Fibroblast of skin of right quadriceps (primary cell): Measurements from ENCODE around the gene TPSG1.
A peak's percentile ranks its signal among the peaks of the same experiment; 100 is the strongest.
"Not testable (repeated sequence)": the region's sequence is repeated elsewhere in the genome, so short reads cannot be mapped to it uniquely, and the experiment has no call there.

Experiments used
- DNase-seq: peaks from one replicate; pipeline ENCODE4 v3.0.0-alpha.2; 2013

Gene TPSG1

DNA sequence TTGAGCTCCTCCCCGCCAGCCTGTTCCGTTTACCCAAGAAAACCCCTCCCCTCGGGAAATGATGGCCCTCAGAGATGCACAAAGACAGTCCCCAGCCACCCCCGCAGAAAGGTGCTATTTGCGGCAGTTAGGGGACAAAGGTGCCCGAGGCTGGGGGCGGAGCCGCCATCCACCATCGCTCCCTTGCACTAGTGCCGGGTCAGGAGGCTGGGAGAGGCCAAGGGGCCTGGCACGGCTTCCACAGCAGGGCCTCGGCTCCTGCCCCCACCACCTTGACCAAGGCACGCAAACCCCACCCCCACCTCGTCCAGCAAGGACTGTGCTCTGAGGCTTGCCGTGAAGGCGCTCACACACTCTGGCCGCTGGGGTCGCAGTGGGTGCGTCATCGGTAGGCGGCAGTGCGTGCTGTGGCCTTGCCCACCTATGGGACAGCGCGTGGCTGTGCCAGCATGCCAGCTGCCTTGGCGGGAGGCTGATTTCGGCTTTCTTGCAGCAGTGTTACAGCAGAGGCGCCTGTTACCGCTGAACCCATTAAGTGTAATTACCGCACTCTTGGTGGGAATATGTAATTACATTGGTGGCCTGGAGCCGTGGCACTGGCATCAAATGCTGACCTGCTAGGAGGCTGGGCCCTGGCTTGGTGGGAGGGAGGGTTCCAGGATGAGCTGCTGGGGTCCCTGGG, 31.8 kb downstream of the TPSG1 start:
- no peak for DNase-seq

DNA sequence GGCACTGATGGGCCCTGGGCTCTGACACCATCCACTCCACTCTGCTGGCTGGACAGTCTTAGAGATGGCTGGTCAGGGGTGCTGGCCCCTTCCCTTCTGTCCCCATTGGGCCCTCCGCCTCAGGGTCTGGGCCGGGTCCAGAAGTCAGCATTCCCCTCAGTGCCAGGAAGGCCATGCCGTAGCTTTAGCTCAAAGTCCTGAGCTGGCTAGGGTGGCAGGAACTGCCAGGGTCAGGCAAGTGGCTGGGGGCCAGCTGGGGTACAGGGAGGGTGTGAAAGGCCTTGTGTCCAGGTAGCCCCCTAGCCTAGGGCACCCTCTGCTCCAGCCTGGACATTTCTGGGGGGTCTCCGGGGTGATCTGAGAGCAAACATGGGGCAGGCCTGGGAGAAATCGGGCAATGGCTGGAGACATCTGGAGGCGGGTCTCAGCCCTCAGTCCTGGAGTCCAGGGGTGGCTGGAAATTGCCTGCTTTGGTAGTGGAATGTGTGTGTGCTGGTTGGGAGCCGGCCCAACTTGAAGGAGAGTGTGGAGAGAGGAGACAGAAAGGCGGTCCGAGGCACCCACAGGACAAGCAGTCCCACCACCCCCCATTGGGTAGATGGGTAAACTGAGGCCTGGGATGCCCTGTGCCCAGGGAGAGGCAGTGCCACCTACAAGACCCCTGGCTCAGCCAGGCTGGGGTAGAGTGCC, 32.5 kb downstream of the TPSG1 start:
- DNase-seq: no peak

DNA sequence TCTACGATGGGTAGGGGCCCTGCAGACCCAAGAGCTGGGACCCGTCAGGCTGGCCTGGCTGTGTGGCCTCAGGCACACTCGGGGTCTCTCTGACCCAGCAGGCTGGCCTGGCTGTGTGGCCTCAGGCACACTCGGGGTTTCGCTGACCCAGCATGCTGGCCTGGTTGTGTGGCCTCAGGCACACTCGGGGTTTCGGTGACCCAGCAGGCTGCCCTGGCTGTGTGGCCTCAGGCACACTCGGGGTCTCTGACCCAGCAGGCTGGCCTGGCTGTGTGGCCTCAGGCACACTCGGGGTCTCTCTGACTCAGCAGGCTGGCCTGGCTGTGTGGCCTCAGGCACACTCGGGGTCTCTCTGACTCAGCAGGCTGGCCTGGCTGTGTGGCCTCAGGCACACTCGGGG, 34.3 kb downstream of the TPSG1 start:
- DNase-seq: not testable (repeated sequence)

DNA sequence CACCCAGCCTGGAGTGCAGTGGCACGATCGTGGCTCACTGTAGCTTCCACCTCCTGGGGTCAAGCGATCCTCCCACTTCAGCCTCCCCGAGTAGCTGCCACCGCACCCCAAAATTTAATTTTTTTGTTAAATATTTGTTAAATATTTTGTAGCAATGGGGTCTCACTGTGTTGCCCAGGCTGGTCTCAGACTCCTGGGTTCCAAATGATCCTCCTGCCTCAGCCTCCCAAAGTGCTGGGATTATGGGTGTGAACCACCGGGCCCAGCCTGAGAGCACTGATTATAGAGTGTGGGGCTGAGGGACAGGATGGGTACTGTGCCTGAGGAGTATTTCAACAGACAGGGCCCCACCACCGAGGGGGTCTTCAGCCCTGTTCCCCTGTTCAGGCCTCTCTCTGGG, 35.6 kb downstream of the TPSG1 start:
- no peak for DNase-seq

DNA sequence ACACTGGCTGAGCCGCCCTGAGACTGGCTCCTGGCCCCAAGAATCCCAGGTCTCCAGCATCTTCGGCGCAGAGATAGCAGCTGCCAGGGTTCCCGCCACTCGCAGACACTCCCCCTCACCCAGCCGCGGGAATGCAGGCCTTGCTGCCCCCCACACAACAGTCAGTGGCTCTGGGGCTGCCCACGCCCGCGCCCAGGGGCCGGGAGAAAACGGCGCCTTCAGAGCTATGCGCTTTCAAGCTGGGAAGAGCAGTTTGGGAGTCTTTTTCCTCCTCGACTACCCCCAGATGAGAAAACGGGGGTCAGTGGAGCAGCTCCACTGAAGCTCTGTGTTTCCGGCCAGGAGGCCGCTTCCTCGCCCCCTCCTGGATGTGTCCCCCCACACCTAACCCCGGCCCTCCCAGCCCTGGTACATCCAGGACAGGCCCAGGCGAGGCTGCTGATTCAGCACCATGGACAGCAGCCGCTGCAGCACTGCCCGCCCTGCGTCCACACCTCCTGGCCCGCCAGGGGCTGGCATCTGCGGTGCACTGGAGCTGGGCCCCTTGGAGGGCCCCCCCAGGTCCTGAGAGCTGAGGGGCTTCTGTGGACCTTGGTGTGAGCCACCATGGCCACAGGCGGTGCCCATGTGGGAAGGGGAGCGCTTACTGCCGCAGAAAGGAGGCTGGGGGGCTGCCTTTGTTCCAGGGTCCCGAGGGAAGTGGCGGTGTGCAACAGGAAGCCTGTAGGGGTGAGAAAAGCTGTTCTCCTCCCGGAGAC, 36.5 kb downstream of the TPSG1 start:
- DNase-seq: peak; percentile 19

DNA sequence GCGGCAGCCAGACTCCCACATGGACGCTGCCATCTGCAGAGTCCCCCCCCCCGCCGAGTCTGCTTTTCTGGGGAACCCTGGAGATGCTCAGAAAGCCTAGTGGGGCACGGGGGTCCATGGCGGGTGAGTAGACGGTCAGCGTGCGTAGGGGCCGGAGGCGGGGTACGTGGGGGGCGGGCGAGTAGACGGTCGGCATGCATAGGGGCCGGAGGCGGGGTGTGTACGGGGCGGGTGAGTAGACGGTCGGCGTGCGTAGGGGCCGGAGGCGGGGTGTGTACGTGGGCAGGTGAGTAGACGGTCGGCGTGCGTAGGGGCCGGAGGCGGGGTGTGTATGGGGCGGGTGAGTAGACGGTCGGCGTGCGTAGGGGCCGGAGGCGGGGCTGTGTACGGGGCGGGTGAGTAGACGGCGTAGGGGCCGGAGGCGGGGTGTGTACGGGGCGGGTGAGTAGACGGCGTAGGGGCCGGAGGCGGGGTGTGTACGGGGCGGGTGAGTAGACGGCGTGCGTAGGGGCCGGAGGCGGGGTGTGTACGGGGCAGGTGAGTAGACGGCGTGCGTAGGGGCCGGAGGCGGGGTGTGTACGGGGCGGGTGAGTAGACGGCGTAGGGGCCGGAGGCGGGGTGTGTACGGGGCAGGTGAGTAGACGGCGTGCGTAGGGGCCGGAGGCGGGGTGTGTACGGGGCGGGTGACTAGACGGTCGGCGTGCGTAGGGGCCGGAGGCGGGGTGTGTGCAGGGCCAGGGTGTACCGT, 39.4 kb downstream of the TPSG1 start:
- not testable (repeated sequence) for DNase-seq

DNA sequence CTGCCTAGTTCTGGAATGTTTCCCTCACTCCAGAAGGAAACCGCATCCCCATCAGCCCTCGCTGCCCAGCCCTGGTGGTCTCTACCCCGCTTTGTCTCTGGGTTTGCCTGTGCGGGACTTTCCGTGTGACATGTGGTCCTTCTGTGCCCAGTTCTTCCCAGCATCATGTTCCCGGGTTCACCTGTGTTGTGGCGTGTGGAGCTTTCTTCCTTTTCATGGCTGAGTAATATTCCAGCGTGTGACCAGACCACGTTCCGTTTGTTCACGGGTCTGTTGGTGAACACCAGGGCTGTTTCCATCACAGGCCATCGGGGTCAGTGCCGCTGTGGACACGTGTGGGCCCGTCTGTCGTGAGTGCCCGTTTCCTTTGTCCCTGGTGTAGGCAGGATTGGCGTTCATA, 40.1 kb downstream of the TPSG1 start:
- no peak for DNase-seq

DNA sequence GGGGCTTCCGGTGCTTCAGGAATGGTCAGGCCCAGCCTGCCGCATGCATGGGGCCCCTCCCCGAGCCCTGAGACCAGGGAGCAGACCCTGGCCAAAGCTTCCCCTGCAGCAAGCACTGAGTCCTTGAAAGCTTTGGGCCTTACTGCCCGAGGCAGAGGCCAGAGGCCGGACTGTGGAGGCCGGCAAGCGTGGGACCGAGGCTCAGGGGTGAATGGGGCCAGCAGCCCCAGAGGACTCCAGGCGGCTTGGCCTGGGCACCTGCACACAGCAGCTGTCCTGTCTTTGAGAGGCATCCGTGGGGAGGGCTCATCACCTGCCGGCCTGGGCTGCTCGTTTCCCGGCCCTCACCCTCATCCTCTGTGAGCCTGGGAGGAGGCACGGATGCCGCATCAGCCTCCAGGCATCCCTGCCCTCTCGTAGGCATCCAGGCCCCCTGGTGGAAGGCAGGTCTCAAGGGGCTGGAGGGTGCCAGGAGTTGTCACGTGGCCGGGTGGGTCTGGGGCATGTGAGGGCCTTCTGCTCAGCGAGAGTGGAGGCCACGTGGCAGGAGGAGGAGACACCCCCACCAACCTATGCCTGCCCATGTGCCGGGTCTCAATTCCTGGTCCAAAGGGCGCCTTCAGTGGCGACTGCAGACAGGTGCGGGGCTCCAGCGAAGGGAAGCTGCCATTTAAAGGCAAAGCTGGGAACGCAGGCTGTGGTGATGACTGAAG, 40.8 kb downstream of the TPSG1 start:
- no peak for DNase-seq

DNA sequence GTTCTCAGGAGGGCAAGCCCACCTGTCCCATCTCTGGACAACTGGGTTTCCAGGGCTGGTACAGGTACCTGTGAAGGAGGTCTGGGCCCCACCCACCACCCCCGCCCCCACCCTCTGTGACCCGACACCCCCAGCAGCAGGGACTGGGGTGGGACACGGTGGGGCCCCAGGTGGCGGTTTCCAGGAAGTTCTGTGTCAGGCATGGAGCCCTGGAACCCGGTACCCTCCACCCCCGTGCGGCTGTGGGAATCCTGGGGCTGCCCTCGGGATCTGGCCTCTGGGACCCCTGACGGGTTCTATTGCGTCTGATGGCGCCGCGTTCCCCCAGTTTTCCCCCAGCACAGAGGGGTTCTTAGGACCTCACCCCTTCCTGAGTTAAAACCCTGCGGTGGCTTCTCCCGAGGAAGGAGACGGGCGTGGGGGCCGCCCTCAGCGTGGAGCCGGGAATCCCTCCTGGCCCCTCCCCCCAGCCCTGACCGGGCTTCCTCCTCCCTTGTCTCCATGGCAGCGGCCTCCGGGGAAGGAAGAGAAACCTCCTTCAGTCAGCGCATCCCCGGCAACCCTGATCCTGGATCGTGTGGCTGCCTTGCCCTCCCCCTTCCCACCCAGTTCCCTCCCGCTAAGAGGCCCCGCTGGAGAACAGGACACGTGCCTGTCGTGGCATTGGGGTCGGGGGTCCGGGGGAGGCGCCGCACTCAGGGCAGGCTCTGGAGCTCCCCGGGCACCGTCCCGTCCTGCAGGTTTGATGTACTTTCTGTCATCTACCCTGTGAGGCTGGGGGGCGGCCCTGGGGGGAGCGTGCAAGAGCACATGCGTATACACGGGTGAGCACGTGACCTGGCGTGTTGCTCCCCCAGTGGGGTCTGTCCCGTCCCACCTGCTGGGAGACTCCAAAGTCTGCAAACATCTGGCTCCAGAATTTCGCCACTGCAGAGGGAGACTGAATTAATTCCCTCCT, 41.8 kb downstream of the TPSG1 start:
- peak; percentile 49 for DNase-seq

DNA sequence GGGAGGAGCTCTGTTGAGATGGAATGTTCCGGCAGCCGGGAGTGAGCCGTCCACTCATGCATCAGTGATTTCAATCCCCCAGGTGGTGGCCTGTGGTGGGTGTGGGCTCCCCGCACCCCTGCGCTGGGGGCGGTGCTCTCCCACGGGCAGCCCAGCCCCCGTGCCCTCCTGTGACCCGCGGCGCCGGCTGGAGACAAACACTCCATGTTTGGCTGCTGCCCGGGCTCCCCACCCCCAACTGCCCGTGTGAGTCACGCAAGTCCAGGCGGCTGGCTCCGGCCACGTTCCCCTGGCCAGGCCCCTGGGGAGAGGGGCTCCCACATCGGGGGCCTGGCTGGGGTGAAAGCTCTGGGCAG, 42.8 kb downstream of the TPSG1 start:
- peak; percentile 61 for DNase-seq

DNA sequence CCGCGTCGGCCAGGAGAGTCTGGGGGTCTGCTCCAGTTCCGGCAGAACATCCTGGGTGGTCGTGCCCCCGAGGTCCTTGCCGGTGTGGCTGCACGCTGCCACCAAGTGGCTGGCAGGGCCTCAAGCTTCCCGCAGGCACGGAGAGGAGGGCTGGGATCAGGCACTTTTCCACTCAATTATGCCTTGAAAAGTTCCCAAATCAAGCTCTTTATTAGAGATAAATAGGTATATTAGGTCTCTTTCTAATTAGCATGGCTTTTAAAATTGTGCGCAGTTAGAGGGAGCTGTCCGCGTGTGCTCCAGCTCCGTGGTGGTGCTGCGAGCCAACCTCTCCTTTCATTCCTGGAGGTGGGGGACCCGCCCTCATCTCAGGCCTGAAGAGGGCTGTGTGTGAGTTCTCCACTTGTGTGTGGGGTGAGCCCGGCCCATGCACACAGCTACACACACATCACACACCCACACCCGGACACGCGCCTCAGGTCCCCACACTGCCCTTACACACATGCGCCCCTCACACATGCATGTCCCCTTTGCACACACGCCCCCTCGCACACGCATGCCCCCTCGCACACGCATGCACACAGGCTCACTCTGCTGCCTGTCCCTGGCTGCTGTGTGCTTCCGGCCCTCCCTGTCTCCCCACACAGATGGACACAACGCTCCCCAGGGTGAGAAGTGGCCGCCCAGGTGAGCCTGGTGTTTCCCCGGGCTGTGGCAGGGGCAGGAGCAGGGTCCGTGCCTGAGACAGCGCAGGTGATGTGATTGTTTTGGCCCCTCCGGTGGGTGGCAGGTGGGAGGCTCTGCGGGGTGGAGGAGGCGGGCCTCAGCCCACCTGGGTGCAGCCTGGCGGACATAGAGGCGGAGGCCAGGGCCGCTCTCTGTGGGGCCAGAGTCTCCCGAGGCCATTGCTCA, 43.4 kb downstream of the TPSG1 start:
- no peak for DNase-seq

DNA sequence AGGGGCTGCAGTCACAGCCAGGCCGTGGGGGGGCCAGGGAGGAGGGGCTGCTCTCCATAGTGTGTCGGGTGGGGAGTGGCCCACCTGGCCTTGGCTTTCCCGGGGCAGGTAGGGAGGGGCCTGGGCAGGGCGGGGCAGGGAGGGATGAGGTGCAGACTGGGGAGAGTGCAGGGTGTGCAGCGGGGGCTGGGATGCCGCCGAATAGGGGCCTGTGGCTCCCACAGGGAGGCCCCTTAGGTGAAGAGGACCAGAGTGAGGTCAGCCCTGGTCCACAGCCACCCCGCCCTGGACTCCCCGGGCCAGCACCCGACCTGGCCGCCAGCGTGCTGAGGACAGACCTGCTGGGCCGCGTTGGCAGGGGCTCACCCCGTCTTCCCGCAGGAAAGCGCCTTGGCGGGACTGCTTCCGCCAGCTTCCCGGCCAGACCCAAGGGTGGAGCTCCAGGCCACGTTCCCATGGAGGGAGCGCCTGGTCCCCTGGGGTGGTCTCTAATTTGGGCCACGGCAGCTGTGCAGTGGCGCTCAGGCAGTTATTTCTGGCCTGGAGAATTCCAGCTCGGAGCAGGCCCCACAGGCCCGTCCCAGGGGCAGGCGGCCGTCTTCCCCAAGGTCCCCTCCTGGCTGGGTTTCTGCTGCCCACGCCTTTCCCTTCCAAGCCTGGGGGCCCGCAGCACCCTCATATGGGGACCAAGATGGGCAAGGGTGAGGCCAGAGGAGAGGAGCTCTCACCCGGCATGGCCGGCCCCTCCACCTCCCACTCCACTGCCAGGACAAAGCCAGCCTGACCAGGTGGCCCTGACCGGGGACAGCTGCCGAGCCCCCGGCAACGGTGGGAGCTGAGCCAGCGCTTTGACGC, 44.3 kb downstream of the TPSG1 start:
- DNase-seq: no peak

DNA sequence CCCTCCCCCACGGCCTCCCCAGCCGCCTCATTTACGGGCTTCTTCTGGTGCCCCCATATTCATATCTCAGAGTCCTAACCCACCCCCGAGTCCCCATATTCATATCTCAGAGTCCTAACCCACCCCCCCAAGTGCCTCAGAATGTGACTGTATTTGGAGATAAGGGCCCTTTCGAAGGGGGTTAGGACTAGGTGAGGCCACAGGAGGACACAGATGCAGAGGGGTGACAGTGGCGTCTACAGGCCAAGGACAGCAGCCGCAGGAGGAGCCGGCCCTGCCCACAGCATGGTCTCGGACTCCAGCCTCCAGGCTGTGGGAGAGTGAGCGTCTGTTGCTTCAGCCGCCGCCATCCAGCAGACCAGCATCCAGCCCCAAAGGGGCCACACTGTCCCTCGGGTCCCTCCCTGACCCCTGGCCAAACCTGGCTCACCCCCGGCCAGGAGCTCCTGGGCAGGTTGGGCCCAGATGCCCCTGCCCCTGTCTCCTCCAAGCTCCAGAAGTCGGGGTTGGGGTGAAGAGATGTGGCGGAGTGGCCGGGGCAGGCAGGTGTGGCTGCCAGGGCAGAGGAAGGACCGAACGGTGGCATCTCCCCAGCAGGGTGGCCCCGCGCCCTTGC, 46.7 kb downstream of the TPSG1 start:
- no peak for DNase-seq

DNA sequence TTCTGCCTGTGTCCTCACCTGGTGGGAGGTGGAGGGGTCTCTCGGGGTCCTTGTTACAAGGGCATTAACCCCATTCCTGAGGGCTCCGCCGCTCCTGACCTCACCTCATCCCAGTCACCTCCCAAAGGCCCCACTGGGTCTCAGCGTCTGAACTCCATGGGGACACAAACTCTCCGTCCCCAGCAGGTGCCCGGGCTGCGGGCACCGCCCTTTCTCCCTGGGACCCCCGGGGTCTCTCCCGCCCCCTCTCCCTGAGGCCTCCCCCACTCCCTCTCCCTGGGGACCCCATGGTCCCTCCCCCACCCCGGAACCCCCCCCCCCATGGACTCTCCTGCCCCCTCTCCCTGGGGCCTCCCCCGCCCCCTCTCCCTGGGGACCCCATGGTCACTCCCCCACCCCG, 47.3 kb downstream of the TPSG1 start:
- DNase-seq: no peak

DNA sequence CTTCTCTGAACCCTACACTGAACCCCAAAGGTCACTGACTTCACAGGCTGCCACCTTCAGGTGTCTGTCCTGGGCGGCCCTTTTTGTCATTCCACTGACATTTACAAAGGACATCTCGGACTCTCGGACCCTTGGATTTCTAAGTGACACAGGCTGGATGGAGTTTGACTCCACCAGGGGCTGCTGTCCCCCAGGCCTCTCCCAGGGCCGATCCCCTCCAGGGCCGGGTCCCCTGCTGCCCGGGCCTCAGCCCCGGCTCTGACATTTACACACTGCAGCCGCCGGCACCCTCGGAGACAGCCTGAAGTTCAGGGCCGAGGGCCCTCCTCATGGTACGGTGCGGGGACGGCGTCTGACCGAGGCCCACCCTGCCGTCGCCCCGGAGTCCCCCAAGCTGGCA, 48.0 kb downstream of the TPSG1 start:
- no peak for DNase-seq

DNA sequence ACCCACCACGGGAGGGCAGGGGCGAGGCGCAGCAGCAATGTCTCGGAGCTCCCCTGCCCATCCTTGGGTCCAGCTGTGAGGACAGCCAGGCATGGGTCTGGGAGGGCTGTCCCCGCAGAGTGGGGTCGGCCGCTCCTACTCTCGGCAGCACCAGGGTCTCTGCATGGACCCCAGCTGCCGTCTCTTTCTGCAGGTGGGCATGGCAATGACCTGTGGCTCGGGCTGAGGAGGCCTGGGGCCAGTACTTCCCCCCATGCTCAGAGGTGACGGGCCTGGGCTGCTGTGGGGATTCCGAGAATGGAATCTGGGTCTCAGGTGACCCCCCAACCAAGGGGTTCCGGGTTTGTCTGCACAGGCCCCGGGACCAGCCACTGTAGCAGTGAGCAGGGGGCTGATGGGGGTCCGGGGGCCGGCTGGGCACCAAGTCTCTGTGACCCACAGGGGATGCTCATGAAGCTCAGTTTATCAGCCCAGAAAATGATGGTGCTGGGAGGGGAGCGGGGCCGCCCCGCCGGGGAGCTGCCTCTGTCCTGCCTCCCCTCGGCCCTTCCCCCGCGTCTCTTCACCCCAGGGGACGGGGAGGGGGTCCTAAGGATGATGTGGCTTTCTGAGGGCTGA, 48.7 kb downstream of the TPSG1 start:
- no peak for DNase-seq

DNA sequence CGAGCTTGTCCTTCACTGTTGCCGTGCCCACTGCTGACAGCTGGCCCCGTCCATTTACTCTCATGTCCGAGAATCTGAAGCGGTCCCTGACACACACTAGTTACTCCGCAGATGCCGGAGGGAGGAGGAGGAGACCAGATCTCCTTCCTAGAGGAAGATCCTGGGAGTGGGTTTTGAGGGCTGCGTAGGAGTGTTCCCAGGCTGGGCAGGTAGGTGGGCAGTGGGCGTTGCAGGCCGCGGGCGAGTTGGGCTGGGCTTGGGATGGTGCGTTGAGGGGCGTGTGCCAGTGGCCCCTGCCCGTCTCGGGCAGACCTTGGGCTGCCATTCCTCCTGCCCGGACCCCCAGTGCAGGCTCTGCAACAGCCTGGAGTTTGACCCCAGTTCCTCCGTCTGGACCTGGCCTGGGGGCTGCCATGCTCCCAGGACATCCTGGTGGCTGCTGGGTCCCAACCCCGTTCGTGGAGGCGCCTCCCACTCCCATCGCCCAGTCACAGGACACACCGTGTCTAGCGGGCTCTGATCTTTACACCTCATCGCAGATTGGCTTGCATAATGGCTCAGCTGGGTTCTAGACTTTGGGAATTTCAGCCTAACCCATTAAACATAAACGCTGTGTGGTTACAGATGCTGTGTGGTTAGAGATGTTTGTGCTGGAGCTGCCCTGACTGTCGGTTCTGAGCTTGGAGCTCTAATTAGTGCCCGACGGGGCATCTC, 49.3 kb downstream of the TPSG1 start:
- DNase-seq: no peak
